ENCODE data around the gene UMODL1.
"Not testable (repeated sequence)": the region's sequence is repeated elsewhere in the genome, so short reads cannot be mapped to it uniquely, and the experiment has no call there.

UMODL1 gene

DNA sequence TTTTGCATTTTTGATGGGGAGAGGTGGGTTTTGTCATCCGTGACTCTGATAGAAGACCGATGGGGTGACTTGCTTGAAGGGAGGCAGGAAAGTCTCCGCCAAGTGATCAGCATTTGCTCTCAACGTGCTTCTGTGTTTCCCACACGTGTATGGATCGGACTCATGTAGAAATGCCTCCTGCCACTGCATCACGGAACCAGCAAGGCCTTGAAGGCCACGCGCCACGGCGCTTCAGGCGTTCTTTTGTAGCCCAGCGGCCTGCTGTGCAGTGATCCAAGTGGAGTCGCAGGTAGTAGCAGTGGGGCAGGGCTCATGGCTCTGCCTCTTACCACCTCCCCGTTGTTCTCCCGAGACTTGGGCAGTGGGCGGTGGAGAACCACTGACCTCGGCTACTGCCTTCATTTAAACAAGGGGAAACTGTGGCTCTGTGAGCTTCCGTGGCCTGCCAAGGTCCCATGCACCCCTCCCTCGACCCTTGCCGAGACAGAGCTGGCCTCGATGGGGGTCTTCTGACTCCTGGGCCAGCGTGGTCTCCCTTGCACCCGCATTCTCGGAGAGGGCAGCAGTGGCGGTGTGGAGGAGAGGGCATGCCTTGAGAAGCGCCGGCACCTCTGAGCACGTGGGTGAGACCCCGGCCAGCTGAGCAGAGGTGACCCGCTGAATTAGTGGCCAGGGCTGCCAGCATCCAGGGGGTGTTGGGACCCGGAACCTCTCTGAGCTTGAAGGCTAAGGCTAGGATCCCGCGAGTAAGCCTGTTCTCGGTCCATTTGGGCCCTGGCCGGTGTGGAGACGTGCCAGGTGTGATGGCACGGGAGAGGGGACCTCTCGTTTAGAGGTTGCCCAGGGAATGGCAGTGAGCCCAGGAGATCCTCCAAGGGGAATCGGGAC, 101.7 kb downstream of the UMODL1 start:
- TF ChIP-seq, protein P1, sequence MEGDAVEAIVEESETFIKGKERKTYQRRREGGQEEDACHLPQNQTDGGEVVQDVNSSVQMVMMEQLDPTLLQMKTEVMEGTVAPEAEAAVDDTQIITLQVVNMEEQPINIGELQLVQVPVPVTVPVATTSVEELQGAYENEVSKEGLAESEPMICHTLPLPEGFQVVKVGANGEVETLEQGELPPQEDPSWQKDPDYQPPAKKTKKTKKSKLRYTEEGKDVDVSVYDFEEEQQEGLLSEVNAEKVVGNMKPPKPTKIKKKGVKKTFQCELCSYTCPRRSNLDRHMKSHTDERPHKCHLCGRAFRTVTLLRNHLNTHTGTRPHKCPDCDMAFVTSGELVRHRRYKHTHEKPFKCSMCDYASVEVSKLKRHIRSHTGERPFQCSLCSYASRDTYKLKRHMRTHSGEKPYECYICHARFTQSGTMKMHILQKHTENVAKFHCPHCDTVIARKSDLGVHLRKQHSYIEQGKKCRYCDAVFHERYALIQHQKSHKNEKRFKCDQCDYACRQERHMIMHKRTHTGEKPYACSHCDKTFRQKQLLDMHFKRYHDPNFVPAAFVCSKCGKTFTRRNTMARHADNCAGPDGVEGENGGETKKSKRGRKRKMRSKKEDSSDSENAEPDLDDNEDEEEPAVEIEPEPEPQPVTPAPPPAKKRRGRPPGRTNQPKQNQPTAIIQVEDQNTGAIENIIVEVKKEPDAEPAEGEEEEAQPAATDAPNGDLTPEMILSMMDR (conservative IDR thresholded peaks at IDR 0.05) = no peak
- H3K27ac ChIP-seq = no peak overlapping the region

DNA sequence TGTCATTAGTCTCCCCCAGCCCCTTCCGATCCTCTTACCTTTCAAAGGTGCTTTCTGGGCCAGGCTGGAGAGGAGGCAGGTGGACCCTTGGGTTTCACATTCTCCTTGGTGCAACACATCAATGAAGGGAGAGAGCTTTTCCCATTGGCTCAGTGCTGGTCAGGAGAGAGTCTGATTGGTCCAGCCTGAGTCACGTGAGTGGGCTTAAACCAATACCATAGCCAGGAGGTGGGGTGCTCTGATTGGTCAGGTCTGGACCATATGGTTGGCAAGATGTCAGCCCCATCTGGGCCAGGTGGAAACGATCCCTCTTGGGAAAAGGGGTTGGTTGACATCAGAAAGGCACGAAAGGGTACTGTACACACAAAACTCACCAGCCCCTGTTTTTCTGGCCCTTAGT, 103.1 kb downstream of the UMODL1 start:
- TF ChIP-seq, protein P1 (conservative IDR thresholded peaks at IDR 0.05) = no peak
- H3K27ac ChIP-seq = no peak overlapping the region

DNA sequence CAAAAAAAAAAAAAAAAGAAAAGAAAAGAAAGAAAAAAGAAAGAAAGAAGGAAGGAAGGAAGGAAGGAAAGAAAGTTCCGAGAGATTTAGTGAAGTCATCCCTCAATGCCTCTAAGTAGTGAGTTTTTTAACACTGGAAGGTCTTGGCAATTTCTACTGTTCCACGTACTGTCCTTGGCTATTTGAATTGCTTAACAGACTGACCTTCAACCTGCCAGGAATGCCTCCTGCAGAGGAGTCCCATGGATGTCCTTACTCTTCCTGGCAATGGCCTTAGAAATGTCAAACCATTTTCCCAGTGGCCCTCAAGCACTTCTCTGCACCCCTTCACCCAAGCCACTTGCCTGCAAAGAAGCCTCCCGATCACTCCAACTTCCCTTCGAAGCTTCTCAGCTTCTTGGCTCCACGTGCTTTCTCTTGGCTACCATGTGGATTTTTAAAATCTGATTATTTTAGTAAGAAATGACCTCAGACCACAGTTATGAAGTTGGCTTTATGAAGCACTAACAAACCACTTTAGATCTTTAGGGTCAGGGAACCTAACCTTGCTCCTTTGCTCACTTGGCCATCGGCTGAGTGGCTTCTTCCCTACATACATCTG, 104.1 kb downstream of the UMODL1 start:
- H3K27ac ChIP-seq = no peak overlapping the region
- TF ChIP-seq, protein P1 (conservative IDR thresholded peaks at IDR 0.05) = no peak

DNA sequence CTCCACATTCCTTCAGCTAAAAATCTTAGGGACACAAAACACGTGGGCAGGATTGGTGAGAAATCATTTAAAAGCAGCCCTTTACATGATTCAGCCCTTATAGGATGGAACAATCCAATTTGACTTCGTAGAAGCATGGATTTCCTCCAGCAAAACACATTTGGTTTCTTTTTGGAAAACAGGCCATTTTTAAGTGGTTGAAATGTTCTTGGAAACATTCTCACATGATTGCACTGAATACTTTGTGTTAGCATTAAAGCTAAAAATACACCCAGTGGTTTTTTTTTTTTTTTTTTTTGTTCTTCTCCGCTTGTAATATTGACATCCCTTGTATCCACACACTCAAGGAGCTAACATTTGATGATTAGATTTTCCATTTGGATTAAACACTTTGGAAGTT, 105.7 kb downstream of the UMODL1 start:
- no peak overlapping the region for H3K27ac ChIP-seq
- TF ChIP-seq, protein P1 (conservative IDR thresholded peaks at IDR 0.05) = no peak

DNA sequence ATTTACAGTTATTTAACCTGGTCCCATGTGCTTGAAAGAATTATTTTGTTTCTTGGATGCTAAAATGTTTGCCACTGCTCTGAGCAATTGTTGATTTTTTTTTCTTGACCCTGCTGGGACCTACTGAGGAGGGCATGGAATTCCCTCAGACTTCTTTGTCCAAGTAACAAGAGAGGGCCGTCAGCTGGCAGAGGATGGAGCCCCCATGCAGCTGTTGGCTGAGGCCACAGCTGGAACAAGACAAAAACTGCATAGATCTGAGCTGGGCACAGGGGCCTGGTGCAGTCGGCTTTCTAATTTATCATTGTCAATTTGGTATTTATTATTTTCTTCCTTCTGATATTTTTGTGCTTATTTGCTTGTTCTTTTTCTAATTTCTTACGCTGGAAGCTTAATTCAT, 108.2 kb downstream of the UMODL1 start:
- TF ChIP-seq, protein P1 (conservative IDR thresholded peaks at IDR 0.05) = no peak
- no peak overlapping the region for H3K27ac ChIP-seq

DNA sequence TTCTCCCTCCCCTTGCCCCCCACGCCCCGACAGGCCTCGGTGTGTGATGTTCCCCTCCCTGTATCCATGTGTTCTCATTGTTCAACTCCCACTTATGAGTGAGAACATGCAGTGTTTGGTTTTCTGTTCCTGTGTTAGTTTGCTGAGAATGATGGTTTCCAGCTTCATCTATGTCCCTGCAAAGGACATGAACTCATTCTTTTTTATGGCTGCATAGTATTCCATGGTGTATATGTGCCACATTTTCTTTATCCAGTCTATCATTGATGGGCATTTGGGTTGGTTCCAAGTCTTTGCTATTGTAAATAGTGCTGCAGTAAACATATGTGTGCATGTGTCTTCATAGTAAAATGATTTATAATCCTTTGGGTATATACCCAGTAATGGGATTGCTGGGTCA, 108.9 kb downstream of the UMODL1 start:
- not testable (repeated sequence) for H3K27ac ChIP-seq

DNA sequence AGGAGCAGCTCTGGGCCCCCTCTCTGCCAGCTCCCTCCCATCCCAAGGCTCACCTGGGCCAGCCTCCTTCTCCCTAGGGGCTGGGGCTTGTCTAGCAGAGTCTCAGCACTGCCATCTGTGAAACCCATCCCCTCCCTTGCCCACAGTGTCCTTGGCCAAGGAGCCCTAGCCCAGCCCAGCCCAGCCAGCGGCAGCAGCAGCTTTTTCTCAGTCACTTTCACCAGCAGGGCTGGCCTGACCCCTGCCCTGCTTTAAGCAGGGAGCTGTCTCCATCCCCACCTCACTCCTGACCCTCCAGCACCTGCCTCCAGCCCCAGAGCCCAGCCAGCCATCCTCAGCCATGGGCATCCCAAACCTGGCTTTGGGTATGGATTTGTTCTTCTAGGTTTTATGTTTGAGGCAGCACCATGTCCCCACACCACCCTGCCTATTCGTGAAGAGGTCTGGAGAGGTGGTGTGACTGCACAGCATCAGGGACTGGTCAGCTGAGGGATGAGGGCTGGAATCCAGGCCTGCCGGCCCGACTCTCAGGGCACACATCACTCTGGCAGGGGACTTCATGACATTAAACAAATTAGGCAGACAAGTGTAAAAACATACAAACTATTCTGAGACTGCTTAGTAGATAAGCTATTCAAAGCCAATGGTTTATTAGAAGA, 111.7 kb downstream of the UMODL1 start:
- TF ChIP-seq, protein P1 (conservative IDR thresholded peaks at IDR 0.05) = no peak

More for the DNA sequence above, 111.7 kb downstream of the UMODL1 start:
- H3K27ac ChIP-seq = no peak overlapping the region
